Activated CD4-positive, alpha-beta T cell treated with anti-CD3 and anti-CD28 coated beads for 1 hour (primary cell): ENCODE measurements around the gene LEMD1.

ENCODE experiments used
- DNase-seq: peaks from one replicate; pipeline ENCODE4 v3.0.0-alpha.2; 2020

Gene LEMD1

GRCh38 chr1:205351984-205352713, 69.7 kb downstream of the LEMD1 start:
- no peak for DNase-seq

GRCh38 chr1:205350691-205351141, 71.1 kb downstream of the LEMD1 start:
- DNase-seq: no peak

- DNase-seq: no peak
Observed at GRCh38 chr1:205350124-205350523, 71.7 kb downstream of the LEMD1 start.

GRCh38 chr1:205348554-205349487, 73.0 kb downstream of the LEMD1 start:
- DNase-seq: no peak

- DNase-seq: no peak
Observed at GRCh38 chr1:205346956-205347574, 74.8 kb downstream of the LEMD1 start.

GRCh38 chr1:205345761-205346160, 76.1 kb downstream of the LEMD1 start:
- no peak for DNase-seq

GRCh38 chr1:205344066-205344928, 77.6 kb downstream of the LEMD1 start:
- DNase-seq: peak; percentile 27

GRCh38 chr1:205343431-205344065, 78.3 kb downstream of the LEMD1 start:
- no peak for DNase-seq

- no peak for DNase-seq
Observed at GRCh38 chr1:205342986-205343385, 78.9 kb downstream of the LEMD1 start.

- no peak for DNase-seq
Observed at GRCh38 chr1:205340676-205341075, 81.2 kb downstream of the LEMD1 start.

GRCh38 chr1:205339717-205340116, 82.1 kb downstream of the LEMD1 start:
- no peak for DNase-seq

GRCh38 chr1:205339197-205339702, 82.6 kb downstream of the LEMD1 start:
- DNase-seq: no peak

- no peak for DNase-seq
Observed at GRCh38 chr1:205338011-205338410, 83.8 kb downstream of the LEMD1 start.

- no peak for DNase-seq
Observed at GRCh38 chr1:205337481-205337880, 84.4 kb downstream of the LEMD1 start.

- DNase-seq: peak; percentile 64
Observed at GRCh38 chr1:205335692-205336091, 86.2 kb downstream of the LEMD1 start.

GRCh38 chr1:205332015-205332791, 89.7 kb downstream of the LEMD1 start:
- DNase-seq: no peak
